ENCODE results near the gene GLT1D1.
"Not testable (repeated sequence)": the region's sequence is repeated elsewhere in the genome, so short reads cannot be mapped to it uniquely, and the experiment has no call there.

Gene GLT1D1

GRCh38 chr12:128850400-128850799 is 2.9 kb upstream of the GLT1D1 start:
- H3K4me3 ChIP-seq (ENCODE audit: low read length), result no peak overlapping the region
- TF ChIP-seq, protein P1, sequence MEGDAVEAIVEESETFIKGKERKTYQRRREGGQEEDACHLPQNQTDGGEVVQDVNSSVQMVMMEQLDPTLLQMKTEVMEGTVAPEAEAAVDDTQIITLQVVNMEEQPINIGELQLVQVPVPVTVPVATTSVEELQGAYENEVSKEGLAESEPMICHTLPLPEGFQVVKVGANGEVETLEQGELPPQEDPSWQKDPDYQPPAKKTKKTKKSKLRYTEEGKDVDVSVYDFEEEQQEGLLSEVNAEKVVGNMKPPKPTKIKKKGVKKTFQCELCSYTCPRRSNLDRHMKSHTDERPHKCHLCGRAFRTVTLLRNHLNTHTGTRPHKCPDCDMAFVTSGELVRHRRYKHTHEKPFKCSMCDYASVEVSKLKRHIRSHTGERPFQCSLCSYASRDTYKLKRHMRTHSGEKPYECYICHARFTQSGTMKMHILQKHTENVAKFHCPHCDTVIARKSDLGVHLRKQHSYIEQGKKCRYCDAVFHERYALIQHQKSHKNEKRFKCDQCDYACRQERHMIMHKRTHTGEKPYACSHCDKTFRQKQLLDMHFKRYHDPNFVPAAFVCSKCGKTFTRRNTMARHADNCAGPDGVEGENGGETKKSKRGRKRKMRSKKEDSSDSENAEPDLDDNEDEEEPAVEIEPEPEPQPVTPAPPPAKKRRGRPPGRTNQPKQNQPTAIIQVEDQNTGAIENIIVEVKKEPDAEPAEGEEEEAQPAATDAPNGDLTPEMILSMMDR (IDR thresholded peaks at IDR 0.05; ENCODE audit: insufficient read depth, low read depth, low read length, missing control alignments), result no peak
- no peak for DNase-seq (ENCODE audit: low read depth)

GRCh38 chr12:128851429-128851828 is 1.8 kb upstream of the GLT1D1 start:
- DNase-seq (ENCODE audit: low read depth); H3K4me3 ChIP-seq (ENCODE audit: low read length): not testable (repeated sequence)

- no peak overlapping the region for H3K4me3 ChIP-seq (ENCODE audit: low read length)
- DNase-seq (ENCODE audit: low read depth), result no peak
- TF ChIP-seq, protein P1 (IDR thresholded peaks at IDR 0.05; ENCODE audit: insufficient read depth, low read depth, low read length, missing control alignments), result no peak
Observed at GRCh38 chr12:128852026-128852698, 1.1 kb upstream of the GLT1D1 start.

DNA sequence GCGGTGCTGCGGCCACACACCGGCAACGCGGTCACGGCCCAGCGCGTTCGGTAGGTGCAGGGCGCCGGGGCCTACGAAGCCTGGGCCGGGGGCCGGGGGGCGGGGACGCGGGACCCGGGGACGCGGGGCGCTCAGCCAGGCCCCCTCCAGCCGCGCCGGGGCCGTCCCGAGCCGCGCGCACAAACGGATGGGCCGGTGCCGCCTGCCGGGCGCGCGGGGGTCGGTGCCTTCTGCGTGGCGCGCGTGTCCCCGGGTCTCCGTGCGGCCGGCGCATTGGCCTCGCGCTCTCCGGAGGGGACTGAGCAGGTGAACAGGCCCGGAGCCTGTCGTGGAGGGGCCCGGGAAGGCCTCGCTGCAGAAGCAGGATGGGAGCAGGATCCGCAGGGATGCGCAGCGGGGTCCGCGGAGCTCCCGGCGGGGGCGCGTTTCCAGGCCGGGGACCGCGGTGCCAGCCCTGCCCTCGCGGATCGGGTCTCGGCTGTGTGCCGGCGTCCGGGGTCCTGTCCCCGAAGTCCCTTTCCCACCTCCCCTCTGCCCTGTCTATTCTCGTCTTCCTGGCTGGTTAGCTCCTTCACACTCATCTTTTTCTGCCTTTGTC is 421 bp downstream of the GLT1D1 start:
- no peak for DNase-seq (ENCODE audit: low read depth)
- TF ChIP-seq, protein P1 (IDR thresholded peaks at IDR 0.05; ENCODE audit: insufficient read depth, low read depth, low read length, missing control alignments), result no peak
- no peak overlapping the region for H3K4me3 ChIP-seq (ENCODE audit: low read length)

DNA sequence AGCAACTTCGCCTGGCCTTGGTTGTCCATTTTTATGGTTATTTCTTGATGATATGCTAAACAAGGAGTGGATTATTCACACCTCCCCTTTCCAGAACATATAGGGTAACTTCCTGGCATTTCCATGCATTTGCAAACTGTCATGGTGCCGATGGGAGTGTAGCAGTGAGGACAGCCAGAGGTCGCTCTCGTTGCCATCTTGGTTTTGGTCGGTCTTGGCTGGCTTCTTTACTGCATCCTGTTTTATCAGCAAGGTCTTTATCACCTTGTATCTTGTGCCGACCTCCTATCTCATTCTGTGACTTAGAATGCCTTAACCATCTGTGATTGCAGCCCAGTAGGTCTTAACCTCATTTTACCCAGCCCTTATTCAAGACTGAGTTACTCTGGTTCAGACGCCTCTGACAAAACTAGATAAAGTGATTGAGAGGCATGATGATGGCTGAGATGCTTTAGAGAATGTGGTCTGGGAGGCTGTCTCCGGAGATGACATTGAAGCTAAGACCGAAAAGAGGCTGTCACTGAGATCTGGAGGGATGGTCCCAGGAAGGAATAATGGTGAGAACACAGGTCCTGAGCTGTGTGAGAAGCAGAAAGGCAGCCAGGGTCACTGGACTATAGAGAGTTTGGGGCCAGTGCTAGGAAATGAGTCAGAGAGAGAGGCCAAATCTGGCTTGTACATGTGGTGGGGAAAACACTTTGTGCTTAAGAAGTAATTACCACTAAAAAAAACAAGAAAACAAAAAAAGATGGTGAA is 2.9 kb downstream of the GLT1D1 start:
- DNase-seq (ENCODE audit: low read depth), result no peak
- H3K4me3 ChIP-seq (ENCODE audit: low read length), result no peak overlapping the region
- TF ChIP-seq, protein P1 (IDR thresholded peaks at IDR 0.05; ENCODE audit: insufficient read depth, low read depth, low read length, missing control alignments), result no peak

DNA sequence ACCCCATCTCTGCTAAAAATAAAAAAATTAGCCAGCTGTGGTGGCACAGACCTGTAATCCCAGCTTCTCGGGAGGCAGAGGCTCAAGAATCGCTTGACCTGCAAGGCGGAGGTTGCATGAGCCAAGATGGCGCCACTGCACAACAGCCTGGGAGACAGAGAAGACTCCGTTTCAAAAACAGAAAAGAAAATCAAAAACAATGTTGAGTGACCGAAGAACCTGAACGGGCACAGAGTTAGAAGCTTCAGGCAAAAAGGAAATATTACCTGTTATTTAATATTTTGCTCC is 3.5 kb downstream of the GLT1D1 start:
- DNase-seq (ENCODE audit: low read depth), result no peak
- H3K4me3 ChIP-seq (ENCODE audit: low read length), result no peak overlapping the region
- TF ChIP-seq, protein P1 (IDR thresholded peaks at IDR 0.05; ENCODE audit: insufficient read depth, low read depth, low read length, missing control alignments), result no peak

- TF ChIP-seq, protein P1 (IDR thresholded peaks at IDR 0.05; ENCODE audit: insufficient read depth, low read depth, low read length, missing control alignments), result no peak
- no peak overlapping the region for H3K4me3 ChIP-seq (ENCODE audit: low read length)
- no peak for DNase-seq (ENCODE audit: low read depth)
Observed at GRCh38 chr12:128857133-128857763, 4.0 kb downstream of the GLT1D1 start.
